HG03108 (cell line): ENCODE measurements around the gene DAPL1.
"Not testable (repeated sequence)": the region's sequence is repeated elsewhere in the genome, so short reads cannot be mapped to it uniquely, and the experiment has no call there.

ENCODE experiments used
- ATAC-seq: cut with Tn5 transposase; IDR thresholded peaks from one replicate; pipeline ENCODE4 v1.9.1; 2021; ENCODE audit warnings: moderate library complexity; ENCODE audit not compliant: unreplicated experiment

DAPL1 gene

GRCh38 chr2:158817588-158817987 is 22.5 kb downstream of the DAPL1 start:
- ATAC-seq: no peak

GRCh38 chr2:158818511-158818910 is 23.4 kb downstream of the DAPL1 start:
- no peak for ATAC-seq

- ATAC-seq: no peak
Measured at GRCh38 chr2:158822193-158822592, 27.1 kb downstream of the DAPL1 start.

- ATAC-seq: no peak
Measured at GRCh38 chr2:158823486-158824237, 28.5 kb downstream of the DAPL1 start.

GRCh38 chr2:158825021-158825420 is 29.9 kb downstream of the DAPL1 start:
- ATAC-seq: no peak

GRCh38 chr2:158826965-158827364 is 31.8 kb downstream of the DAPL1 start:
- no peak for ATAC-seq

- ATAC-seq: no peak
Measured at GRCh38 chr2:158828378-158829164, 33.5 kb downstream of the DAPL1 start.

GRCh38 chr2:158829167-158829566 is 34.0 kb downstream of the DAPL1 start:
- no peak for ATAC-seq

- no peak for ATAC-seq
Measured at GRCh38 chr2:158830201-158830600, 35.1 kb downstream of the DAPL1 start.

- no peak for ATAC-seq
Measured at GRCh38 chr2:158835431-158835830, 40.3 kb downstream of the DAPL1 start.

GRCh38 chr2:158837645-158838044 is 42.5 kb downstream of the DAPL1 start:
- ATAC-seq: no peak

- no peak for ATAC-seq
Measured at GRCh38 chr2:158841850-158842249, 46.7 kb downstream of the DAPL1 start.

GRCh38 chr2:158845444-158845843 is 50.3 kb downstream of the DAPL1 start:
- ATAC-seq: no peak

- ATAC-seq: no peak
Measured at GRCh38 chr2:158845859-158846258, 50.7 kb downstream of the DAPL1 start.

GRCh38 chr2:158847526-158847925 is 52.4 kb downstream of the DAPL1 start:
- not testable (repeated sequence) for ATAC-seq

- ATAC-seq: not testable (repeated sequence)
Measured at GRCh38 chr2:158848031-158848970, 53.2 kb downstream of the DAPL1 start.

GRCh38 chr2:158860179-158860578 is 65.1 kb downstream of the DAPL1 start:
- ATAC-seq: not testable (repeated sequence)

GRCh38 chr2:158861626-158862025 is 66.5 kb downstream of the DAPL1 start:
- ATAC-seq: not testable (repeated sequence)

- not testable (repeated sequence) for ATAC-seq
Measured at GRCh38 chr2:158865469-158865868, 70.4 kb downstream of the DAPL1 start.
